Sigmoid colon (tissue), 7 donors: ENCODE data around the gene LMO1. TPM values are rescaled to one million over a fixed set of nuclear protein-coding genes. Genes with fewer than 3 reads are reported as not detected.
A peak's percentile ranks its signal among the peaks of the same experiment; 100 is the strongest.

Experiments used
- DNase-seq: peaks from one replicate; pipeline ENCODE4 v3.0.0-alpha.2; 2019
- H3K27ac ChIP-seq, 4 donors: fragments of 200-600 bp; sonication (generic); one replicate each; pipeline ENCODE4 v1.5.1; 2016 to 2019; ENCODE audit warnings: mild to moderate bottlenecking in 1 of 4
- H3K27me3 ChIP-seq, 3 donors: fragments of 200-600 bp; sonication (generic); one replicate each; pipeline ENCODE4 v1.5.1; 2019; ENCODE audit warnings: mild to moderate bottlenecking in 1 of 3
- H3K36me3 ChIP-seq, 4 donors: fragments of 200-600 bp; sonication (generic); one replicate each; pipeline ENCODE4 v1.5.1; 2016 to 2019
- H3K4me1 ChIP-seq, 4 donors: fragments of 200-600 bp; sonication (generic); one replicate each; pipeline ENCODE4 v1.5.1; 2017 to 2019
- H3K4me3 ChIP-seq, 4 donors: fragments of 200-600 bp; sonication (generic); one replicate each; pipeline ENCODE4 v1.5.1; 2017 to 2019; ENCODE audit warnings: mild to moderate bottlenecking in 2 of 4, moderate library complexity in 1 of 4
- H3K9me3 ChIP-seq, 4 donors: fragments of 200-600 bp in 3 of 4; sonication (generic) in 3 of 4; one replicate each; pipeline versions ENCODE4 v1.5.1 to v1.6.1; 2013 to 2019
- CTCF ChIP-seq, 4 experiments: fragments of 450-650 bp in 3 of 4; fragments of 200-600 bp in 1 of 4; IDR thresholded peaks; one replicate each; pipeline ENCODE4 v1.5.1; 2016 to 2019; ENCODE audit warnings: antibody characterized with exemption in 4 of 4, mild to moderate bottlenecking in 3 of 4, moderate library complexity in 2 of 4
- EP300 ChIP-seq, 4 donors: sonication (generic); formaldehyde crosslinking; IDR thresholded peaks; one replicate each; pipeline ENCODE4 v1.6.1; 2017; ENCODE audit warnings: antibody characterized with exemption in 4 of 4
- POLR2A ChIP-seq, 2 donors: fragments of 450-650 bp; IDR thresholded peaks; one replicate each; pipeline ENCODE4 v1.6.1; 2016; ENCODE audit warnings: antibody characterized with exemption in 2 of 2, mild to moderate bottlenecking in 2 of 2, moderate library complexity in 2 of 2
- POLR2AphosphoS5 ChIP-seq, 4 donors: sonication (generic); formaldehyde crosslinking; IDR thresholded peaks; one replicate each; pipeline ENCODE4 v1.6.1; 2017; ENCODE audit warnings: antibody characterized with exemption in 4 of 4
- WGBS, 2 donors: extraction: QIAGEN DNeasy Blood & Tissue Kit; methylation state at CpG; one replicate each; pipeline ENCODE4 v1.1.7; 2013; 5-methylcytosine and 5-hydroxymethylcytosine counted together
- intact Hi-C: fragments of 100-400 bp; cut with DNase I; formaldehyde crosslinking; loops from one replicate; pipeline ENCODE4 v1.15.1; 2023
- polyA plus RNA-seq, 3 donors: library from polyadenylated mRNA; stranded (reverse); fragments of 200-250 nt; gene quantifications; one replicate each; pipeline ENCODE4 v1.2.3, GENCODE V29; 2013
- total RNA-seq, 4 donors: library from RNA; depleted of rRNA; stranded (reverse); fragments of >200 nt; gene quantifications; one replicate each; pipeline ENCODE4 v1.1.0, GENCODE V29; 2016
- donor health status: healthy with polysubstance abuse.
- donor health status: Bipolar disorder and iron deficiency.
- donor health status: healthy.

LMO1 gene
- total and polyA plus RNA-seq, 7 donors, result 0.04 to 1.8 (median 0.66) TPM; not detected in 4

GRCh38 chr11:8277691-8278090, 14.0 kb upstream of the LMO1 start:
- H3K36me3 ChIP-seq, result no peaks in the 10 kb centered on the region
- H3K4me1 ChIP-seq, result no peaks in the 10 kb centered on the region
- intact Hi-C loops, result no loop called here
- WGBS, 2 donors, result 78 to 87% methylated on average over 7 of the region's 7 CpGs
- TF ChIP-seq POLR2AphosphoS5 (IDR thresholded peaks at IDR 0.05) (no peak), EP300 (IDR thresholded peaks at IDR 0.05) (no peak), CTCF (IDR thresholded peaks at IDR 0.05) (no peak), POLR2A (IDR thresholded peaks at IDR 0.05) (no peak)
- no peaks in the 10 kb centered on the region for H3K9me3 ChIP-seq
- H3K27ac ChIP-seq, result no peak overlapping the region
- peaks cover 0 to 3% (median 0%) of the 10 kb centered on the region in 3 donors for H3K27me3 ChIP-seq
- H3K4me3 ChIP-seq, result no peak overlapping the region
- peak; percentile 26 for DNase-seq

GRCh38 chr11:8276528-8276927, 12.8 kb upstream of the LMO1 start:
- WGBS, 2 donors, result 81 to 88% methylated on average over 4 of the region's 4 CpGs

GRCh38 chr11:8273287-8273686, 9.6 kb upstream of the LMO1 start:
- H3K4me1 ChIP-seq, result peaks cover 0 to 10% (median 7%) of the 10 kb centered on the region in 4 donors
- TF ChIP-seq CTCF (IDR thresholded peaks at IDR 0.05), result no peak
- no peak for TF ChIP-seq POLR2AphosphoS5 (IDR thresholded peaks at IDR 0.05)
- no peak for TF ChIP-seq POLR2A (IDR thresholded peaks at IDR 0.05)
- no peak for TF ChIP-seq EP300 (IDR thresholded peaks at IDR 0.05)
- DNase-seq, result no peak
- intact Hi-C loops, result no loop called here
- H3K4me3 ChIP-seq, result no peak overlapping the region
- no peaks in the 10 kb centered on the region for H3K36me3 ChIP-seq
- H3K27ac ChIP-seq, result no peak overlapping the region
- H3K9me3 ChIP-seq, result no peaks in the 10 kb centered on the region
- peaks cover 4 to 34% (median 17%) of the 10 kb centered on the region in 3 donors for H3K27me3 ChIP-seq

More at GRCh38 chr11:8276528-8276927, 12.8 kb upstream of the LMO1 start:
- H3K4me3 ChIP-seq, result no peak overlapping the region
- no peaks in the 10 kb centered on the region for H3K9me3 ChIP-seq
- H3K36me3 ChIP-seq, result no peaks in the 10 kb centered on the region
- TF ChIP-seq CTCF (IDR thresholded peaks at IDR 0.05) (no peak), POLR2AphosphoS5 (IDR thresholded peaks at IDR 0.05) (no peak), EP300 (IDR thresholded peaks at IDR 0.05) (no peak), POLR2A (IDR thresholded peaks at IDR 0.05) (no peak)
- intact Hi-C loops, result no loop called here
- H3K27ac ChIP-seq, result no peak overlapping the region
- no peaks in the 10 kb centered on the region for H3K4me1 ChIP-seq
- DNase-seq, result no peak
- peaks cover 0 to 3% (median 0%) of the 10 kb centered on the region in 3 donors for H3K27me3 ChIP-seq

GRCh38 chr11:8271106-8271886, 7.6 kb upstream of the LMO1 start:
- no peak overlapping the region for H3K4me3 ChIP-seq
- peaks cover 0 to 17% (median 15%) of the 10 kb centered on the region in 4 donors for H3K4me1 ChIP-seq
- no peaks in the 10 kb centered on the region for H3K36me3 ChIP-seq
- intact Hi-C loops, result no loop called here
- H3K27ac ChIP-seq, result no peak overlapping the region
- no peaks in the 10 kb centered on the region for H3K9me3 ChIP-seq
- peaks cover 15 to 54% (median 37%) of the 10 kb centered on the region in 3 donors for H3K27me3 ChIP-seq
- WGBS, 2 donors, result 89 to 95% methylated on average over 5 of the region's 5 CpGs
- TF ChIP-seq CTCF (IDR thresholded peaks at IDR 0.05) (no peak), POLR2A (IDR thresholded peaks at IDR 0.05) (no peak), POLR2AphosphoS5 (IDR thresholded peaks at IDR 0.05) (no peak), EP300 (IDR thresholded peaks at IDR 0.05) (no peak)
- DNase-seq, result peak; percentile 34
